ENCODE results near the gene TTBK2.

TTBK2 gene

DNA sequence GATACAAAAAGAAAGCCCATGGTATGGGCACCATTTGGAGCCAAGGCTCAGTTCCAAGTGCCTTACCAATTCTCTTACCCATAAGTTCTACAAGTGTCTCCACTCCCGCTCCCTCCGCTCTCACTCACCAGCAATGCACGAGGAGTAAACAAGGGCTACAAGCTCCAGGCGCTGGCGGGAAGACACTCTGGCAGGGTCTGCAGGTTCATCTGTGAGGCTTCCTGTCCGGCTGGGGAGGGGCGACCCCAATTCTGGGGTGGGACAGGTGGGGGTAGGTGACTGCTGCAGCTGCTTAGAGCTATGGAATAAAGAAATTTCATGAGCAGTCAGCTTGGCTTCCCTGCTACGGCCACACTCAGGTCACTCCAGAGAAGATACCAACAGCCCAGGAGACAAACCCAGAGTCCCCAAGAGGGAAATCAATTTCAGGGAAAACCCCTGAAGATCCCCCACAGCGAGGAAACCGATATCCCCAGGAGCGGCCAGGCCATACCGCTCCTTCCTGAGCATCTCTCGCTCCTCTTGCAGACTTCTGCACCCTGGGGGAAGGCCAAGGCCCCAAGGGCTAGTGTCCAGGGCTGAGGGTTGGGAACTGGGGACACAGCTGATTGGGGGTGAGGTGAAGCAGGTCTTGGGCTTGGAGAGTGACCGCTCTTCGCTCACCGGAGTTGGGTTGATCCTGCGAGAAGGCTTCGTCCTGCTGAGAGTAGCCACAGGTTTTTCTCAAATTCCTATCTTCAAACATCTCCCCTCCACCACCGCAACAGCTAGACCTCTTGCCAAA, 185.0 kb downstream of the TTBK2 start:
- DNase-seq = no peak
- in situ Hi-C loops (cut with HindIII; ENCODE audit: low pct_ligation_motif_present, low pct_unique_long_range_greater_than_20kb, low sequenced_read_pairs) = no loop called here

DNA sequence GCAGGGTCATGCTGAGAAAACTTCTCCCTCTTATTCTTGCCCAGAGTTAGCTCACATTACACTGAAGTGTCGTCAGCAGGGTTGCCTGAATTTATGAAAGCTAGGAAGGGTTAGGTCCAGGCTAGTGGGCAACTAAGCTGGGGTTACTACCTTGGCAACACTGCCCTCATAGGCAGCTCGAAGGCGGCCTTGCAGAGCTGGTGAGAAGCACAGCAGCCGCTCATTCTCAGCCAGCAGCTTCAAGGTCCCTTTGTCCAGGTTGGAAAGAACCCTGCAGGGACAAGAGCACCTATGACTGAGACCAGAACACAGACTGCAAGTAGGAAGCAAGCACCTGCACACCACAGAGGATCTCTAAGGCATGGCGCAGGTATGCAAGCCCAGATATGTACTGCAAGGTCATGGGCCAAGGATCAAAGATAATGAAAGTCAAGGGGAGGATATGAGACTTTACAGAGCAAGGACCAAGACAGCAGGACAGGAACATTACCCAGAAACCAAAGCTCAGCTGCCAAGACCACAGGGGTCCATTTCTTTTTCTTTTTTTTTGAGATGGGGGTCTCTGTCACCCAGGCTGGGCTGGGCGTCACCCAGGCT, 186.4 kb downstream of the TTBK2 start:
- in situ Hi-C loops (cut with HindIII; ENCODE audit: low pct_ligation_motif_present, low pct_unique_long_range_greater_than_20kb, low sequenced_read_pairs) = no loop called here
- no peak for DNase-seq

DNA sequence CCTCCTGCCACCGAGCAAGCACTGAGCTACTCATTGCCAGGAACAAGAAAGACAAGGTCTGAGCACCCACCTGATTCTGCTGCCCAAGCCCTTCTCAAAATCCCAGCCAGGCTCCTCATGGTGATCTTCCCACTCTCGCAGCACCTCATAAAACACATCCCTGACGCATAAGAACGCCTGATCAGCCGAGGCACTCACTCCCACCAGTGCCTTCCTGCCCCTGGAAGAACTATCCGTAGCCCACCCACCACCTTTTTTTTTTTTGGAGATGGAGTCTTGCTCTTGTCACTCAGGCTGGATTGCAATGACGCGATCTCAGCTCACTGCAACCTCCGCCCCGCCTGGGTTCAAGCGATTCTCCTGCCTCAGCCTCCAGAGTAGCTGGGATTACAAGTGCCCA, 187.6 kb downstream of the TTBK2 start:
- in situ Hi-C loops (cut with HindIII; ENCODE audit: low pct_ligation_motif_present, low pct_unique_long_range_greater_than_20kb, low sequenced_read_pairs) = no loop called here
- DNase-seq = no peak

DNA sequence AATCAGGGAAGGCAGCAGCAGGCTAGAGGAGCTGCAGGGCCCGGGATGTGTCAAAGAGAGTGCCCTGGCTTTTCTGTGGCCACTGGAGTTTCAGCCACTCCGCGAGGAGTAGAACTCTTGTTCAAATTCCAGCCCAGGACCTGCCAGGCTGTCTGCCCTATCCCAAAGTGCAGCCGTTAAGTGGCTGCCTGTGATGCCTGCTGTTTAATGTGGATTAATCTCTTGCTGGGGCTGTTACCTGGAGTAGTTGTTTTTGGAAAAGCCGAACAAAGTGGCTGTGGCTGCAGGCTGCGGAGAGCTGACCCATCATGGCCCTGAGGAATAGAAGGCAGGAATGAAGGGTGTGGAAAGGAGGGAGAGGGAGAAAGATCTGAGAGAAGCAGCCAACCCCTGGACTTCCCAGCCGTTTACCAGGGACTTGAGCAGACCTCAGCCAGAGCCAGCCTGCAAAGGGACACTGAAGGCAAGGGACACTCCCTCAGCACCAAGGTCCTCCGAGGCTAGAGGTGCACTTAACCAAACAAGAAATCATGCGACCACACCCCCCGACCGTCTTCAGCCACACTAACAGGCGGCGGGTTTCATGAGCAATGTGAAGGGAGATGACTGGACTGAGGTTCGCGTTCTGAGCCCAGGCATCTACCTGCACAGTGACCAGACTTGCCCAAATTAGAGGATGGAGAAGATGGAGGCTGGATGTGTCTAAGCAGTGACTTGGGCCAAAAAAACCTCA, 188.3 kb downstream of the TTBK2 start:
- in situ Hi-C loops (cut with HindIII; ENCODE audit: low pct_ligation_motif_present, low pct_unique_long_range_greater_than_20kb, low sequenced_read_pairs) = no loop called here
- no peak for DNase-seq

DNA sequence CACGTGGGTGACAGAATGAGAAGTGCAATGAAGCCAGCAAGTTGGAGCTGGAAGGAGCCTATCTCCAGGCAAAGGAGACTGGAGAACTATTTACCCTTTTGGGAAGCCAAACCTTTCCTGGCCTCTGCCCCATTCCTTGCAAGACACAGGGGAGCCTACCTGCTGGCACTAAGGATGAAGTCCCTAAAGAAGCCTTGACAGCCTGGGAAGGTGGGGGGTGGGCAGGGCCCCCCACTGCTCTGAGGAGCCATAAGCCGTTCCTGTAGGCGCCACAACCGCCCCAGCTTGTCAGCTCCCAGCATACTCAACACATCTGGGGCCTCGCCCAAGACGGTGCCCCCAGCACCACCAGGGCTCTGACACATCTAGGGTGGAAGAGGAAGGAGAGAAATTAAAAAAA, 189.1 kb downstream of the TTBK2 start:
- DNase-seq = no peak
- in situ Hi-C loops (cut with HindIII; ENCODE audit: low pct_ligation_motif_present, low pct_unique_long_range_greater_than_20kb, low sequenced_read_pairs) = no loop called here

DNA sequence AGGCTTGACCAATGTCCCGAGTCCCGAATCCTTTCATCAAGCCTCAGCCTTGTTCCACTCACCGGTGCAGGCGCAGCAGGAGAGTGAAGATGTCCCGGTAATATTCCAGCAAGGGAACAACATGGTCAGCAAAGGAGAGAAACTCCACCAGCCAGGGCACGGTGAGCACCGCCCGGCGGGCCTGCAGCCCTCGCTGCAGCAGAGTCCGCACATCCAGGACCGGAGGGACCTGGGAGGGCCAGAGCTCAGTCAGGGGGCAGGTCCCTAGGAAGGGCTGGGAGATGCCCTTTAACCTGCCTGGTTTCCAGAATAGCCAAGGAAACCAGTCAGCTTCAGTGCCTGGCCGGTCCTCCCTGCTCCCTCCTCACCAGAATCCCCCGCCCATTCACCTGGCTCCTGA, 190.0 kb downstream of the TTBK2 start:
- no peak for DNase-seq
- in situ Hi-C loops (cut with HindIII; ENCODE audit: low pct_ligation_motif_present, low pct_unique_long_range_greater_than_20kb, low sequenced_read_pairs) = no loop called here

DNA sequence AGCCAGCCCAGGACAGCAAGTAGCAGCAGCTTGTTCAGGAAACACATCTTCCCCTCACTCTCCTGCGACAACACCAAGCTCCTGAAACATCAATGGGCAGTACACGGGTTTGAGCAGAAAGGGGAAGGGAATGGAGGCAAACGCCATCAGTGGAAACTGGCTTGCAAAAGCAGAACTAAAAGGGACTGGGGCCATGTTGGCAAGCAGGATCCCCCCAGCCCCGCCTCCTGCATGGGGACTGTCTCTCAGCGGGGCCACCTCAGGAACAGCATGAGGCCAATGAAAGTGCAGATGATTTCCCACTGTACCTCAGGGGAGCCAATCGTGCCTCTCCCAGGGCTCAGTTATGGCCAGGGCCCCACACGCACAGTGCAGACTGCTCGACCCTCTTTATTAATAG, 190.4 kb downstream of the TTBK2 start:
- in situ Hi-C loops (cut with HindIII; ENCODE audit: low pct_ligation_motif_present, low pct_unique_long_range_greater_than_20kb, low sequenced_read_pairs) = no loop called here

DNA sequence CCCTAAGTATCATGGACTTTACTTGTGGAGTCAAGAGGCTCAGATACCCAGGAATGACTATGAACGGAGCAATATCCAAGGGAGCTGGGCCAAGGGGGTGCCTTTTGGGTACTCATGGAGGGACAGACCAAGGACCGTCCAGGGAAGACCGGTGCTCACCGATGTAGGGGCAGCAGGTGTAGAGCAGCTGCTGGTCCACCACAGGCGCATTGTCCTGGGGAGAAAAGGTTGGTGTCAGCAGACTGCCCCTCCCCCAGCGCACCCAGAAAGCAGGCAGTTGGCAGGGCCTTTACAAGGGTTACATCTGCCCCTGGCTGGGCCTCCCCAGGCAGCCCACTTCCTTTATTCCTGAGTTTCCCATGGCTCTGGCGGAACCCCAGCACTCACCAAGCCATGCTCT, 191.2 kb downstream of the TTBK2 start:
- in situ Hi-C loops (cut with HindIII; ENCODE audit: low pct_ligation_motif_present, low pct_unique_long_range_greater_than_20kb, low sequenced_read_pairs) = no loop called here
- DNase-seq = no peak

More for the DNA sequence above, 190.4 kb downstream of the TTBK2 start:
- DNase-seq = no peak

DNA sequence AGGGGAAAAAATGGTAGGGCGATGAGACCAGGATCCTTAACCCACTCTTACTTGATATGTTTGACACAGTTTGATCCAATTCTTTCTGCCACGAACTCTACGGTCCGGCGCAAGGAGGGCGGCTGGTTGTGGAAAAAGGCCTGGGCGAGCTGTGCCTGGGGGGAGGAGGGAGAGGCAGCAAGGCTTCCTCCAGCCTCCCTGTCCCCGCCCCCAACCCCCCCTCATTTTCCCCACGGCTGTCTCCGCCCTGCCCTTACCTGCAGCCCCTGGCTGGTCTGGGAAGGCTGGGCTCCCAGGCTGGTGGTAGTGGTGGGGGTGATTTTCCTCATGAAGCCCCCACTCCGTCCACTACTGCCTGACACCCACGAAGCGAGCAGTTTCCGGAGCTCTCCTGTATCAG, 191.6 kb downstream of the TTBK2 start:
- DNase-seq = no peak
- in situ Hi-C loops (cut with HindIII; ENCODE audit: low pct_ligation_motif_present, low pct_unique_long_range_greater_than_20kb, low sequenced_read_pairs) = no loop called here

DNA sequence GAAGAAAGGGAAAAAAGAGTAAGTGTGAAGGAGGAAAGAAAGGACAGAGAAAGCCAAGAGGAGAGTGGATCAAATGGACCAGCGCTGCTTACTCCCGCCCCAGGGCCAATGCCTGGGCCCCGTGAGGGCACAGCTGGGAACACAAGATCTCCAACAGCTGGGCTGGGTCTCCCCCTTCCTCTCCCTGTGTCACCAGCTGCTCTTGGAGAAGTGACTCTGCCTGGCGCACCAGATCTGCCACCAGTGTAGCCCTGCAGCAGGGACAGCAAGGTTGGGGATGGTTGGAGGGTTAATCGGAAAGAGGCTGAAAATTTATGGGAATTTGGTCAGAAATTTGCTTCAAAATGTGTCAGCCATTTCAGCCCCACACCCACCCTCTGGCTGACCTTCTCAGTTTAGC, 192.0 kb downstream of the TTBK2 start:
- no peak for DNase-seq
- in situ Hi-C loops (cut with HindIII; ENCODE audit: low pct_ligation_motif_present, low pct_unique_long_range_greater_than_20kb, low sequenced_read_pairs) = no loop called here

DNA sequence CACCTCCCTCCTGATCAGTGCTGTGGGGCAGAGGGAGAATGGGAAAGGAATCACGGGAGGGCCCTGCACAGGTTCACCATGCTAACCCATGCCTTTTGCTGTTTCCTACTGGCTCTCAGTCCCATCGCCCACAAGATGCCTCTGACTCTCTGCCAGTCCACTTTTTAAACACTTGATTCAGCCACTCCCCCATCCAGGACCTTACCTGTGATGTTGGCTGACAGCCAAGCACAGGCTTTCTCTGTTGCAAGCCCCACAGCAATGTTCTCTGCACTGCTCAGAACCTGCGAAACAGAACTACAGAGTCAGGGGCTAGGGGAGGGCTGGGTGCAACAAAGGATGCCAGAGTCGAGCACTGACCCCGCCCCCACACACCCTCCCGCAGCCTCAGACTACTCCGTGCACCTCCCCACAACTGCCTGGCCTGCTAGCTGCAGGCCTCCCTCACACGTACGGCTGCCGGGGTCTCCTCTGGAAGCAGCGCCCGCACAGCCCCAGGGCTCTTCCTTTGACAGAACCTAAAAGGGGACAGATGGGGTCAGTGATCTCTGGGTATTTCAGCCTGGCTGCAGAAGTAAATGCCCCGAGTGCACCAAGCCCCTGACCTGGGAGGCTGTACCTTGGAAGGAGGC, 192.7 kb downstream of the TTBK2 start:
- DNase-seq = no peak
- in situ Hi-C loops (cut with HindIII; ENCODE audit: low pct_ligation_motif_present, low pct_unique_long_range_greater_than_20kb, low sequenced_read_pairs) = no loop called here

DNA sequence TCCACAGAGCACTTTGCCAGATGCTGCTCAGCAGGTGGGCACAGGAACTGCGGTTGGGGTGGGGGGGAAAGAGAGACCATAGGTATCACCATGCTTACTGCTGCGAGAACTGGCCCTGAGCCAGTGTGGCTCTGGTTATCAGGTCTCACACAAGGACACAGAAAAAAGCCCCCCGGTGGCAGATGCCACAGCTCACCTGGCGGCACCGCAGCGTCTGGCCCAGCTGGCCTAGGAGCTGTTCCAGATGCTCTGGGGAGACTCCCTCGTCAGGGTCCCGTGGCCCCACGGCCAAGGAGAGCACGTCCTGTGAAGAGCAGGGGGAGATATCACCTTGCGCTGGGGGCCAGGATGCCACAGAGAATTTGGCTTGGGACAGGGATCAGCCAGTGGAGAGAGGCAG, 194.5 kb downstream of the TTBK2 start:
- in situ Hi-C loops (cut with HindIII; ENCODE audit: low pct_ligation_motif_present, low pct_unique_long_range_greater_than_20kb, low sequenced_read_pairs) = no loop called here
- no peak for DNase-seq

DNA sequence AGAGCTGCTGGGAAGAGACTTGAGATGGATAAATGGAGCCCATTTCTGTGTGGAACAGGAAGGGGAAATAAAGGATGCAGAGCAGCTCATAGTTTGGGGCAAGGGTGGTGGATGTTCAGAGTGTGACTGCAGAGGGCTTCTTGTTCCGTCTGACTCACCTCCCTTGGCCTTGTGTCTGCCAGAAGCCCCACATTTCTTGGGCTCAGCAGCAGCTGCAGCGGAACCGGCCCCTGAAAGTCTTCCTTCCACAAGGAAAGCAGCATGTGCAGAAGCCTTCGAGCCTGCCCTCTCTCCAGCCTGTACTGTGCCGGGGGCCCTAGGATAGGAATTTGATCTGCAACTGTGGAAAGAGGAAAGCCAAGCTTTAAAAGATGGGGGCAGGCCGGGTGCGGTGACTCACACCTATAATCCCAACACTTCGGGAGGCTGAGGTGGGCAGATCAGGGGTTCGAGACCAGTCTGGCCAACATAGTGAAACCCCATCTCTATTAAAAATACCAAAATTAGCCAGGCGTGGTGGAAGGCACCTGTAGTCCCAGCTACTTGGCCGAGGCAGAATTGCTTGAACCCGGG, 195.2 kb downstream of the TTBK2 start:
- no peak for DNase-seq
- in situ Hi-C loops (cut with HindIII; ENCODE audit: low pct_ligation_motif_present, low pct_unique_long_range_greater_than_20kb, low sequenced_read_pairs) = no loop called here

DNA sequence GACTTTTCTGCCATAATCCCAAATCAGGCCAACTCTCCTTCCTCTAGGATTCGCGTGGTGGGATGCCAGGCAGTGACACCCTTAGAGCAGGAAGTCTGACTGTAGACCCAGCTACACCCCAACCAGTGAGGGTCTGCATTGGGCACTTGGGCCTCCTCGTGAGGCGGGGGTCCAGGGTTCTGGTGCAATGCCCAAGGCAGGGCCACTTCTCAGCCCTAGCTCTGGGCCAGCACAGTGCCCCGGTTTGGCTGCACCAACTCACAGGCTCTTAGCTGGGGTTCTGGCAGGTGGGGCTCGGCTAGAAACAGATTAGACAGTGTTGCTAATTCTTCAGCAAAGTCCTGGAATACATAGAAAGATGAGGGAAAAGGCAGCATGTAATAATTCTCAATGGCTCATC, 196.3 kb downstream of the TTBK2 start:
- in situ Hi-C loops (cut with HindIII; ENCODE audit: low pct_ligation_motif_present, low pct_unique_long_range_greater_than_20kb, low sequenced_read_pairs) = no loop called here
- DNase-seq = no peak

DNA sequence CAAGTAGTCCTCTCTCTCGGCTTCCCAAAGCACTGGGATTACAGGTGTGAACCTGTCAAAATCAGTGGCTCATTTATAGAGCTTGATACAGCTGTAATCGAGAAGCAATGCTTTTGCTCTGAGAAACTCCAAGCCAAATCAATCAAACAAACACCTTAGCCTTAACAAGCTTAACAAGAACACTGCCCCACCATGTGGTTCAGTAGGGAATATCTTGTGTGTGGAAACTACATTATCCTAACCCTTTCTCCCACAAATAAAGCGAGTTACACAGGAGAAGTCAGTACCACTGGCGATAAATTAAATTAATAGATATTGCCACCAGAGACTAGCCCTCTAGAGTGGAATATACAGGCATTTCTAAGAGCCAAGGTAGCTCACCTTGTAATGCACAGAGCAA, 197.5 kb downstream of the TTBK2 start:
- in situ Hi-C loops (cut with HindIII; ENCODE audit: low pct_ligation_motif_present, low pct_unique_long_range_greater_than_20kb, low sequenced_read_pairs) = no loop called here
- no peak for DNase-seq

DNA sequence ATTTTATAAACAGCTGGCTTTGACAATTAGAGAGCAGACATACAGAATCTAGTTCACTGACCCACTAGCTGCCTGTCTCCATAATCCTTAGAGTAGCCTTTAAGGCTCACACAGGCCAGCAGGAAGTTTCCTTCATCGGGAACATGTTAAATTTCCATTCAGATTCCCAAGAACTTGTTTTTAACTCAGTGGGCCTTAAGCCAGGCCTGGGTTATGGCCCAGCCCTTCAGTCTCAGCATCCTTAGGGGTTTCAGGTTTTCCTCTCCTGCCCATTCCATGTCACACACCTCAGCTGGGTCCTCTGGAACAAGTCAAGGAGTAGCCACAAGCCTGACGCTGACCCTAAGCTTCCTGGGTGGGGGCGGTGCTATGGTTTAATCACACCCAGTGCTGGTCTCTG, 198.7 kb downstream of the TTBK2 start:
- DNase-seq = no peak
- in situ Hi-C loops (cut with HindIII; ENCODE audit: low pct_ligation_motif_present, low pct_unique_long_range_greater_than_20kb, low sequenced_read_pairs) = no loop called here

DNA sequence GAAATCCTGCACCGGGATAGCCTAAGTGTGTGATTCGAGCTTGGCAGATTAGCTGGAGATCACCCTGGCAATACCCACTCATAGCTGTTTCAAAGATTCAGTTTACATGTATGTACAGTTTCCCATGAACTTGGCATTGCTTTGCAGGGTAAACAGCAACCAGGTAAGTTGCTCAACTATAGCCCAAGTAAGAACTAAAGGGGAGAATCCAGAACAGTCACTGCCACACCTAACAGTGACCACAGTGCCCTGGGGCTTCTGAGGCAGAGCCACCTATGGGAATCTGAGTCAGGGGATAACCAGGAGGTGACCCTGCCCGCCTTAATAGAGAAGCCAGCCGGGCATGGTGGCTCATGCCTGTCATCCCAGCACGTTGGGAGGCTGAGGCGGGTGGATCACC, 199.6 kb downstream of the TTBK2 start:
- no peak for DNase-seq
- in situ Hi-C loops (cut with HindIII; ENCODE audit: low pct_ligation_motif_present, low pct_unique_long_range_greater_than_20kb, low sequenced_read_pairs) = no loop called here

DNA sequence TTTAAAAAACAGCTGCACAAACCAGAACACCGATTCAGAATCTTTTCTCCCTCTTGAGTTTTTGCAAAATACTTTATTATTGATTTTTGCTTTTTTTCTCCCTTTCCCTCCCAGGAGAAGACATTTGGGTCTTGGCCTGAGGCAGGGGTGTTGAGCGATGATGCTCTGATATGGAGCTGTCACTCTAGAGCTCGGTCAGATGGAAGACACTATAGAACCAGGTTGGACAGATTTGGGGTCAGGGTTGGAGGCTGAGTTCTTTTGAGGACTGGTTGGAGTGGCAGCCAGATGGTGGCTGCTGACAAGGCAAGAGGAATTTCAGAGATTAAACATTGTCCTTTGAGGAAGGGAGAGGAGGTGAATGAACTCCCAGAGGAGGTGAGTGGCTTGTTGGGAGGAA, 200.5 kb downstream of the TTBK2 start:
- no peak for DNase-seq
- in situ Hi-C loops (cut with HindIII; ENCODE audit: low pct_ligation_motif_present, low pct_unique_long_range_greater_than_20kb, low sequenced_read_pairs) = no loop called here

DNA sequence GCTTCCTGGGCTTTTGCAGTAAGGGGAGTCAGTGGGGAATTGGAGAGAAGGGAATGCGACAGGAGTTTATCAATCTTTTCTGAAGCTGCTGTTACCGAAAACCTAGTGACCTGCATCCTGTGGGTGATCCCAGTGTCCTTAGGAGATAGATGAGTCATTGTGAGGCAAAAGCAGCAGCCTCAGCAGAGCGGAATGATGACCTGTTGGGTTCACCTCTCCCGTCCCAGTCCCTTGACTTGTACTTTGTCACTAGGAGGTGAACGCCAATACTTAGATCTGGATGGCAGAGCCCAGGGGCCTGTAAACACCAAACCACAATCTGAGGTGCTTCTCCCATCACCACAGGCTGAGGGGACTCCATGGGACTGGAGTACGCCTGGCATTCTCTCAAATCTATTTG, 201.5 kb downstream of the TTBK2 start:
- DNase-seq = no peak
- in situ Hi-C loops (cut with HindIII; ENCODE audit: low pct_ligation_motif_present, low pct_unique_long_range_greater_than_20kb, low sequenced_read_pairs) = no loop called here

All from ACHN (cell line).